SKM-1 (cell line): ENCODE measurements around the gene ERCC5.

Source experiments
- DNase-seq: peaks from one replicate; lab custom pipeline; 2025; ENCODE audit not compliant: unreplicated experiment; lab: John Stamatoyannopoulos, UW

ERCC5 gene

DNA sequence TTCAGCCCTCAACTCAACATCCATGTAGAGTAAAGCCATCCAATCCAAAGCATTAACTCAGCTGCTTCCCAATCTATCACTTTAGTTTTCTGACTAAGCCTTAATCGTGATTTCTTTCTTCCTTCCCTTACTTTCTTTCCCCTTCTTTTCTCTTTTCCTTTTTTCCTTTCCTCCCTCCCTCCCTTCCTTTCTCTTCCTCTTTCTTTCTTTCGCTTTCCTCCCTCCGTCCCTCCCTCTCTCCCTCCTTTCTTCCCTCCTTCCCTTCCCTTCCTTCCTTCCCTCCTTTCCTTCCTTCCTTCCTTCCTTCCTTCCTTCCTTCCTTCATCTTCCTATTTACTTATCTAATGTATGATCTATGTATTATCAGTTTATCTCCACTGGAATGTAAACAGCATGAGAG lies 71.2 kb downstream of the ERCC5 start:
- DNase-seq: no peak

GRCh38 chr13:102922184-102922583 lies 76.4 kb downstream of the ERCC5 start:
- DNase-seq: no peak
